ENCODE measurements around the gene PRF1. TPM values are rescaled to one million over a fixed set of nuclear protein-coding genes. Genes with fewer than 3 reads are reported as not detected.

Gene PRF1
- total and polyA plus RNA-seq, 2 of the 13 experiments (the other 11 are each of a cell fraction or from before 2014, with no cell fraction given): 1.00 to 1.4 TPM

DNA sequence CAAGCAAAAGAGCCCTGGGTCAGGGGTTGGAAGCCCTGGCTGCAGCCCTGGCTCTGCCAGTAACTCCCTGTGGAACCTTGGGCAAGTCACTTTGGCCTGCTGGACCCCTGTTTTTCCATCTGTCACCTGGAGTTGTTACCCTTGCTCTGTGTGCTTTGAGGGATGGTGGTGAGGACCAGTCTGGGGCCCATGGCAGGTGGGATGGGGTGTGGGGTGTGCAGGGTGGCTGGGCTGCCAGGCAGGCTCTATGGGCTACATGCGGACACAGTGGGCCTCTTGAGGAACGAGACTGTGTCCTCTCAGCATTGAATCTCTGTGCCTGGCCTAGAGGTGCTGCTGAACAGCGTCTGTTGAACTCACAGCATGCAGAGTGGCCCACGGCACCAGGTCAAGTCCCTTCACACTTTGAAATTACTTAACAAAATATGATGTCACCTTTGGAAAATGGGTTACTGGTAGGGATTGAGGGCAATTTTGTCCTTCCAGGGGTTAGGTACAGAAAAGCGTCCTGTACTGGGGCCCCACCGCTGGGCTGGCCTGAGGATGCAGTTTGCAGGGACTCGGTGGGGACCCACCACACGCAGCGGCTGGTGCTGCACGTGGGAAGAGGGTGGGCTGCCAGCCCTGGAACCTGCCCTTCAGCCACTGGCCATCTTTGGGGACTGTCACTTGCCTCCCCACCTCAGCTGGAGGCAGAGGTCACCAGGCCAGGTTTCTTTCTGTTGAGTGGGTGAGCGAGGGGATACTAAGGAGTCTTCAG is 45.3 kb downstream of the PRF1 start (continued):
- TF ChIP-seq ZNF3 (CRISPR knock-in tag; IDR thresholded peaks at IDR 0.05) (no peak), FOXM1 (CRISPR knock-in tag; IDR thresholded peaks at IDR 0.05) (no peak), BCL6 (CRISPR knock-in tag; IDR thresholded peaks at IDR 0.05) (no peak), FOXO1 (CRISPR knock-in tag; IDR thresholded peaks at IDR 0.05) (no peak), ZNF224 (CRISPR knock-in tag; IDR thresholded peaks at IDR 0.05) (no peak)
- TF ChIP-seq, protein P1, sequence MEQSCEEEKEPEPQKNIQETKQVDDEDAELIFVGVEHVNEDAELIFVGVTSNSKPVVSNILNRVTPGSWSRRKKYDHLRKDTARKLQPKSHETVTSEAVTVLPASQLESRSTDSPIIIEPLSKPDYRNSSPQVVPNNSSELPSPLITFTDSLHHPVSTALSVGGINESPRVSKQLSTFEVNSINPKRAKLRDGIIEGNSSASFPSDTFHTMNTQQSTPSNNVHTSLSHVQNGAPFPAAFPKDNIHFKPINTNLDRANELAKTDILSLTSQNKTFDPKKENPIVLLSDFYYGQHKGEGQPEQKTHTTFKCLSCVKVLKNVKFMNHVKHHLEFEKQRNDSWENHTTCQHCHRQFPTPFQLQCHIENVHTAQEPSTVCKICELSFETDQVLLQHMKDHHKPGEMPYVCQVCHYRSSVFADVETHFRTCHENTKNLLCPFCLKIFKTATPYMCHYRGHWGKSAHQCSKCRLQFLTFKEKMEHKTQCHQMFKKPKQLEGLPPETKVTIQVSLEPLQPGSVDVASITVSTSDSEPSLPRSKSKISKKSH (CRISPR knock-in tag; IDR thresholded peaks at IDR 0.05; ENCODE audit: borderline replicate concordance): no peak

DNA sequence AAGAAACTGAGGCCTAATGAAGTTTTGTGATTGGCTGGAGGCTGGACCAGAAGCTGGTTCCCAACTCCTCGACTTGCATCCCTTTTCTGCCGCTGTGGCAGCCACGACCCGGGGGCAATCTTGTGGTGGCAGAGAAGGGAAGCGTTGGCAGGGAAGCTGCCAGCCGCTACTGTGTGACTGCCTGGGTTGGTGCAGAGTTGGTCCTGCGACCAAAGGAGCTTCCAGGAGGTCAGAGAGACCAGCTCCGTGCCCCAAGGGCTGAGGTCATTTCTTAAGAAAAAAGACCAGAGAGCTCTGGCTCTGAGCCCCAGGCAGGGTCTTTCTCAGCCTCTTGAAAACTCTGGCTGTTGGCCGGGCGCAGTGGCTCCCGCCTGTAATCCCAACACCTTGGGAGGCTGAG is 47.2 kb downstream of the PRF1 start:
- no peak overlapping the region for H3K4me3 ChIP-seq (replicated peaks in 1 of 3; ENCODE audit: insufficient read depth in 1 of 3, low read depth in 2 of 3, low read length in 3 of 3)
- peaks cover 20% of the 10 kb centered on the region; the same call in 1 of the 2 replicates for H3K4me1 ChIP-seq (ENCODE audit: insufficient read depth, low read length)
- ChIA-PET POLR2A (no interaction called here), CTCF (ENCODE audit: low intra/inter-chr PET ratio, low total read pairs) (no interaction called here)
- in situ Hi-C loops (cut with HindIII; ENCODE audit: extremely low pct_ligation_motif_present, low pct_unique_long_range_greater_than_20kb): loop anchor here (10.0 kb wide), 1 partner anchor 329 kb away; the partner anchor contains the start of gene PCBD1
- no peaks in the 10 kb centered on the region for H3K79me2 ChIP-seq (ENCODE audit: insufficient read depth, low read length)
- no TSS peak for BruUV-seq (replicated peaks)
- H2AFZ ChIP-seq (ENCODE audit: low read length): no peak overlapping the region
- intact Hi-C loops (cut with micrococcal nuclease; ENCODE audit: unreplicated experiment): loop anchor here (10.0 kb wide), 1 partner anchor 119 kb away; the partner anchor contains the start of gene ADAMTS14
- H4K20me1 ChIP-seq (ENCODE audit: insufficient read depth, low read length): no peaks in the 10 kb centered on the region
- peaks cover 1 to 6% of the 10 kb centered on the region in 2 experiments; a peak in 2 of 5 replicates for H3K27me3 ChIP-seq (ENCODE audit: control insufficient read depth in 1 of 2, insufficient read depth in 2 of 2, low read length in 2 of 2)
- H3K9me3 ChIP-seq (ENCODE audit: low read length): no peaks in the 10 kb centered on the region
- ATAC-seq (no peak), DNase-seq (ENCODE audit: low spot score) (no peak), FAIRE-seq (no peak)
- H3K27ac ChIP-seq (ENCODE audit: extremely low read length, insufficient read depth, low read length): no peak overlapping the region
- no peaks in the 10 kb centered on the region for H3K36me3 ChIP-seq (replicated peaks in 1 of 2; ENCODE audit: control insufficient read depth in 1 of 2, insufficient read depth in 2 of 2, low read length in 2 of 2)
- H3K9ac ChIP-seq (ENCODE audit: insufficient read depth, low read depth, low read length): no peak overlapping the region
- WGBS (ENCODE audit: low lambda C conversion rate): 73% methylated on average over 11 of the region's 11 CpGs
- no peak overlapping the region for H3K4me2 ChIP-seq (ENCODE audit: low read depth, low read length)
- TF ChIP-seq, protein P2, sequence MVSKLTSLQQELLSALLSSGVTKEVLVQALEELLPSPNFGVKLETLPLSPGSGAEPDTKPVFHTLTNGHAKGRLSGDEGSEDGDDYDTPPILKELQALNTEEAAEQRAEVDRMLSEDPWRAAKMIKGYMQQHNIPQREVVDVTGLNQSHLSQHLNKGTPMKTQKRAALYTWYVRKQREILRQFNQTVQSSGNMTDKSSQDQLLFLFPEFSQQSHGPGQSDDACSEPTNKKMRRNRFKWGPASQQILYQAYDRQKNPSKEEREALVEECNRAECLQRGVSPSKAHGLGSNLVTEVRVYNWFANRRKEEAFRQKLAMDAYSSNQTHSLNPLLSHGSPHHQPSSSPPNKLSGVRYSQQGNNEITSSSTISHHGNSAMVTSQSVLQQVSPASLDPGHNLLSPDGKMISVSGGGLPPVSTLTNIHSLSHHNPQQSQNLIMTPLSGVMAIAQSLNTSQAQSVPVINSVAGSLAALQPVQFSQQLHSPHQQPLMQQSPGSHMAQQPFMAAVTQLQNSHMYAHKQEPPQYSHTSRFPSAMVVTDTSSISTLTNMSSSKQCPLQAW (CRISPR knock-in tag; IDR thresholded peaks at IDR 0.05): no peak
- TF ChIP-seq ZSCAN30 (CRISPR knock-in tag; IDR thresholded peaks at IDR 0.05): no peak
- no peak for TF ChIP-seq ISX (CRISPR knock-in tag; conservative IDR thresholded peaks at IDR 0.05)
- TF ChIP-seq CENPT (CRISPR knock-in tag; IDR thresholded peaks at IDR 0.05; ENCODE audit: low read depth): no peak
- TF ChIP-seq HIVEP1 (CRISPR knock-in tag; IDR thresholded peaks at IDR 0.05): no peak
- TF ChIP-seq, protein P3, sequence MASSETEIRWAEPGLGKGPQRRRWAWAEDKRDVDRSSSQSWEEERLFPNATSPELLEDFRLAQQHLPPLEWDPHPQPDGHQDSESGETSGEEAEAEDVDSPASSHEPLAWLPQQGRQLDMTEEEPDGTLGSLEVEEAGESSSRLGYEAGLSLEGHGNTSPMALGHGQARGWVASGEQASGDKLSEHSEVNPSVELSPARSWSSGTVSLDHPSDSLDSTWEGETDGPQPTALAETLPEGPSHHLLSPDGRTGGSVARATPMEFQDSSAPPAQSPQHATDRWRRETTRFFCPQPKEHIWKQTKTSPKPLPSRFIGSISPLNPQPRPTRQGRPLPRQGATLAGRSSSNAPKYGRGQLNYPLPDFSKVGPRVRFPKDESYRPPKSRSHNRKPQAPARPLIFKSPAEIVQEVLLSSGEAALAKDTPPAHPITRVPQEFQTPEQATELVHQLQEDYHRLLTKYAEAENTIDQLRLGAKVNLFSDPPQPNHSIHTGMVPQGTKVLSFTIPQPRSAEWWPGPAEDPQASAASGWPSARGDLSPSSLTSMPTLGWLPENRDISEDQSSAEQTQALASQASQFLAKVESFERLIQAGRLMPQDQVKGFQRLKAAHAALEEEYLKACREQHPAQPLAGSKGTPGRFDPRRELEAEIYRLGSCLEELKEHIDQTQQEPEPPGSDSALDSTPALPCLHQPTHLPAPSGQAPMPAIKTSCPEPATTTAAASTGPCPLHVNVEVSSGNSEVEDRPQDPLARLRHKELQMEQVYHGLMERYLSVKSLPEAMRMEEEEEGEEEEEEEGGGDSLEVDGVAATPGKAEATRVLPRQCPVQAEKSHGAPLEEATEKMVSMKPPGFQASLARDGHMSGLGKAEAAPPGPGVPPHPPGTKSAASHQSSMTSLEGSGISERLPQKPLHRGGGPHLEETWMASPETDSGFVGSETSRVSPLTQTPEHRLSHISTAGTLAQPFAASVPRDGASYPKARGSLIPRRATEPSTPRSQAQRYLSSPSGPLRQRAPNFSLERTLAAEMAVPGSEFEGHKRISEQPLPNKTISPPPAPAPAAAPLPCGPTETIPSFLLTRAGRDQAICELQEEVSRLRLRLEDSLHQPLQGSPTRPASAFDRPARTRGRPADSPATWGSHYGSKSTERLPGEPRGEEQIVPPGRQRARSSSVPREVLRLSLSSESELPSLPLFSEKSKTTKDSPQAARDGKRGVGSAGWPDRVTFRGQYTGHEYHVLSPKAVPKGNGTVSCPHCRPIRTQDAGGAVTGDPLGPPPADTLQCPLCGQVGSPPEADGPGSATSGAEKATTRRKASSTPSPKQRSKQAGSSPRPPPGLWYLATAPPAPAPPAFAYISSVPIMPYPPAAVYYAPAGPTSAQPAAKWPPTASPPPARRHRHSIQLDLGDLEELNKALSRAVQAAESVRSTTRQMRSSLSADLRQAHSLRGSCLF (CRISPR knock-in tag; IDR thresholded peaks at IDR 0.05; ENCODE audit: borderline replicate concordance): no peak
